Cardiac muscle cell (in vitro differentiated cells and primary cell): Measurements from ENCODE around the gene NCAPD2. TPM values are rescaled to one million over a fixed set of nuclear protein-coding genes. Genes with fewer than 3 reads are reported as not detected.
A peak's percentile ranks its signal among the peaks of the same experiment; 100 is the strongest.

Experiments used
- DNase-seq, 2 donors: peaks; one replicate each; pipeline versions ENCODE4 v3.0.0 to v3.0.0-alpha.2; 2010 to 2017; ENCODE audit warnings: low read depth in 1 of 2, low spot score in 1 of 2
- H3K27ac ChIP-seq: fragments of 200-600 bp; sonication (generic); 2 replicates; pipeline ENCODE4 v1.5.1; 2016
- H3K27me3 ChIP-seq: fragments of 200-600 bp; sonication (generic); 2 replicates; pipeline ENCODE4 v1.6.0; 2016; ENCODE audit warnings: control low read depth
- H3K36me3 ChIP-seq: fragments of 200-600 bp; sonication (generic); 2 replicates; pipeline ENCODE4 v1.5.1; 2016; ENCODE audit warnings: control low read depth
- H3K4me1 ChIP-seq: fragments of 200-600 bp; sonication (generic); 2 replicates; pipeline ENCODE4 v1.8.1; 2017; ENCODE audit warnings: low read depth, mild to moderate bottlenecking, mixed run types
- H3K4me3 ChIP-seq: fragments of 200-600 bp; sonication (generic); 2 replicates; pipeline ENCODE4 v1.5.1; 2016; ENCODE audit warnings: mild to moderate bottlenecking
- H3K9me3 ChIP-seq: fragments of 200-600 bp; sonication (generic); 2 replicates; pipeline ENCODE4 v1.5.1; 2017; ENCODE audit warnings: low read depth, mild to moderate bottlenecking, control low read depth
- CTCF ChIP-seq: IDR thresholded peaks from 2 replicates; pipeline ENCODE4 v1.5.1; 2012; ENCODE audit warnings: low read depth, mild to moderate bottlenecking, low read length
- polyA plus RNA-seq: library from polyadenylated mRNA; unstranded; fragments of >200 nt; fragmentation: Nextera tagmentation; extraction: Ambion mirVana; gene quantifications from 2 replicates; pipeline ENCODE4 v1.2.1, GENCODE V29; 2016
- total RNA-seq: library from RNA; depleted of rRNA; stranded (reverse); fragments of >200 nt; gene quantifications from 2 replicates; pipeline ENCODE4 v1.2.3, GENCODE V29; 2016

The NCAPD2 gene
- total and polyA plus RNA-seq, 2 experiments from 2014 or later = 20.2 to 134 TPM

GRCh38 chr12:6538420-6539313 lies 44.8 kb downstream of the NCAPD2 start:
- H3K4me3 ChIP-seq = no peak overlapping the region
- H3K4me1 ChIP-seq = peaks cover 20% of the 10 kb centered on the region
- DNase-seq = peak in 1 of 2 donors; percentile 48
- H3K27me3 ChIP-seq = no peaks in the 10 kb centered on the region
- H3K36me3 ChIP-seq = peaks cover 26% of the 10 kb centered on the region
- no peak for TF ChIP-seq CTCF
- H3K9me3 ChIP-seq = no peaks in the 10 kb centered on the region
- H3K27ac ChIP-seq = peak overlapping the region; percentile 40

- Histone ChIP-seq H3K4me3 (no peak overlapping the region), H3K27ac (peak overlapping the region; percentile 54), H3K4me1 (peaks cover 20% of the 10 kb centered on the region), H3K36me3 (peaks cover 26% of the 10 kb centered on the region), H3K9me3 (no peaks in the 10 kb centered on the region), H3K27me3 (no peaks in the 10 kb centered on the region)
- no peak for TF ChIP-seq CTCF
- DNase-seq = no peak
Measured at GRCh38 chr12:6539314-6539682, 45.4 kb downstream of the NCAPD2 start.

GRCh38 chr12:6539707-6540134 lies 45.8 kb downstream of the NCAPD2 start:
- TF ChIP-seq CTCF = no peak
- H3K27me3 ChIP-seq = no peaks in the 10 kb centered on the region
- no peak for DNase-seq
- H3K36me3 ChIP-seq = peaks cover 26% of the 10 kb centered on the region
- peaks cover 20% of the 10 kb centered on the region for H3K4me1 ChIP-seq
- H3K27ac ChIP-seq = peak overlapping the region; percentile 54
- H3K9me3 ChIP-seq = no peaks in the 10 kb centered on the region
- H3K4me3 ChIP-seq = no peak overlapping the region

- peak; percentile 77 to 97 for DNase-seq
- TF ChIP-seq CTCF = no peak
- Histone ChIP-seq H3K36me3 (peaks cover 26% of the 10 kb centered on the region), H3K27ac (peak overlapping the region; percentile 54), H3K4me3 (no peak overlapping the region), H3K9me3 (no peaks in the 10 kb centered on the region), H3K27me3 (no peaks in the 10 kb centered on the region), H3K4me1 (peaks cover 20% of the 10 kb centered on the region)
Measured at GRCh38 chr12:6540181-6540877, 46.4 kb downstream of the NCAPD2 start.

GRCh38 chr12:6541371-6542165 lies 47.7 kb downstream of the NCAPD2 start:
- peaks cover 12% of the 10 kb centered on the region for H3K4me1 ChIP-seq
- no peak for TF ChIP-seq CTCF

More at GRCh38 chr12:6541371-6542165, 47.7 kb downstream of the NCAPD2 start:
- H3K9me3 ChIP-seq = no peaks in the 10 kb centered on the region
- no peaks in the 10 kb centered on the region for H3K27me3 ChIP-seq
- no peak overlapping the region for H3K4me3 ChIP-seq
- H3K36me3 ChIP-seq = peaks cover 25% of the 10 kb centered on the region
- DNase-seq = no peak
- H3K27ac ChIP-seq = peak overlapping the region; percentile 54
